Body of pancreas (tissue), 4 donors: ENCODE data around the gene WDR73. TPM values are rescaled to one million over a fixed set of nuclear protein-coding genes. Genes with fewer than 3 reads are reported as not detected.

ENCODE experiments used
- ATAC-seq: fragments of 150-250 bp; one replicate; pipeline ENCODE4 v1.9.1; 2016
- DNase-seq, 4 donors: peaks; one replicate each; pipeline ENCODE4 v3.0.0-alpha.2; 2019
- H3K27ac ChIP-seq, 4 donors: fragments of 200-600 bp; sonication (generic); 1 replicate in 3 of 4; 2 replicates in 1 of 4; pipeline versions ENCODE4 v1.5.1 to v1.6.1; 2016 to 2019; ENCODE audit warnings: mild to moderate bottlenecking in 1 of 4, mixed read lengths in 1 of 4, moderate library complexity in 1 of 4
- H3K27me3 ChIP-seq, 2 donors: fragments of 200-600 bp; sonication (generic); one replicate each; pipeline ENCODE4 v1.6.0; 2016; ENCODE audit warnings: mild to moderate bottlenecking in 1 of 2
- H3K36me3 ChIP-seq, 2 donors: fragments of 200-600 bp; sonication (generic); replicated peaks in 1 of 2; 2 replicates each; pipeline ENCODE4 v1.5.1; 2016; ENCODE audit warnings: low read depth in 2 of 2; ENCODE audit not compliant: insufficient read depth in 1 of 2
- H3K4me1 ChIP-seq: fragments of 200-600 bp; sonication (generic); one replicate; pipeline ENCODE4 v1.6.0; 2016
- H3K4me3 ChIP-seq, 2 donors: fragments of 200-600 bp; sonication (generic); 1 replicate in 1 of 2; 2 replicates in 1 of 2; pipeline ENCODE4 v1.5.1; 2016 to 2019
- H3K9me3 ChIP-seq, 3 donors: fragments of 200-600 bp; sonication (generic); 1 replicate in 2 of 3; 2 replicates in 1 of 3; pipeline ENCODE4 v1.5.1; 2016
- CTCF ChIP-seq, 7 experiments: fragments of 450-650 bp in 4 of 7; fragments of 200-600 bp in 3 of 7; sonication (generic) in 3 of 7; IDR thresholded peaks; one replicate each; pipeline ENCODE4 v1.5.1; 2016 to 2019; ENCODE audit warnings: antibody characterized with exemption in 7 of 7
- POLR2A ChIP-seq, 3 donors: fragments of 450-650 bp; IDR thresholded peaks; one replicate each; pipeline ENCODE4 v1.6.1; 2016; ENCODE audit warnings: antibody characterized with exemption in 3 of 3, mild to moderate bottlenecking in 2 of 3
- WGBS, 2 donors: methylation state at CpG; one replicate each; pipeline ENCODE4 v1.1.5; 2017; 5-methylcytosine and 5-hydroxymethylcytosine counted together
- intact Hi-C: fragments of 100-400 bp; cut with DNase I; formaldehyde crosslinking; loops from one replicate; pipeline ENCODE4 v1.15.1; 2023
- total RNA-seq, 2 donors: library from RNA; depleted of rRNA; stranded (reverse); fragments of >200 nt; gene quantifications; one replicate each; pipeline ENCODE4 v1.1.0, GENCODE V29; 2016

The WDR73 gene
- total RNA-seq, 2 donors from 2014 or later = 21.1 to 25.4 TPM

GRCh38 chr15:84608707-84609284 is 45.3 kb downstream of the WDR73 start:
- Histone ChIP-seq H3K4me1 (peaks cover 52% of the 10 kb centered on the region), H3K4me3 (no peak overlapping the region), H3K27ac (no peak overlapping the region), H3K9me3 (no peaks in the 10 kb centered on the region), H3K27me3 (no peaks in the 10 kb centered on the region), H3K36me3 (no peaks in the 10 kb centered on the region)
- DNase-seq (no peak), ATAC-seq (no peak)
- 67 to 71% methylated on average over 1 of the region's 1 CpG for WGBS, 2 donors
- TF ChIP-seq POLR2A (IDR thresholded peaks at IDR 0.05) (no peak), CTCF (IDR thresholded peaks at IDR 0.05) (no peak)
- intact Hi-C loops = no loop called here

DNA sequence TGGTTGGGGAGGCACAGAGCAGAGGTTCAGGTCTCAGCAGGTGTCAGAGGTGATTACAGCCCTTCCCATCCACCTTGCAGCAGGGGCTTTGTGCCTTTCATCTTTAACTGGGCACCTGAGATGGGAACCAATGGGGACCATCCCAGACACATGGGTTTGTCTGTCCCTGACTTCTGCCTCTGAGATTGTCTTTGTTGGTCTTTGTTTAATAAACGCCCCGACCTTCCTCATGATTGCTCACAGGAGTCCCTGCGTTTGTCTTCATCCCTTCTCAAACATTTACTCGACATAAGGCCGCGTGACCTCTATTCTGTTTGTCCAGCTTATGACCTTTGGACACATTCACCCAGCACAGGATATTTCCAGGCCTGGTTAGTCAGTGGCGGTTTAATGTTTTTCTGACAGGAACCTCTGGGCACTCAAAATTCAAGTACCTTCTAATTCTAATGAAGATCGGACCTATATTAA is 47.4 kb downstream of the WDR73 start:
- H3K27ac ChIP-seq = peak overlapping the region in 3 of 4 donors; percentile 42 to 48 (median 48)
- H3K4me1 ChIP-seq = peaks cover 68% of the 10 kb centered on the region
- 19 to 25% methylated on average over 8 of the region's 8 CpGs for WGBS, 2 donors
- ATAC-seq (peak; percentile 59), DNase-seq (peak in 3 of 4 donors; percentile 43 to 52 (median 46))
- no peaks in the 10 kb centered on the region for H3K36me3 ChIP-seq
- H3K4me3 ChIP-seq = no peak overlapping the region
- H3K27me3 ChIP-seq = no peaks in the 10 kb centered on the region
- TF ChIP-seq CTCF (IDR thresholded peaks at IDR 0.05) = no peak
- no peak for TF ChIP-seq POLR2A (IDR thresholded peaks at IDR 0.05)
- intact Hi-C loops = no loop called here
- no peaks in the 10 kb centered on the region for H3K9me3 ChIP-seq

DNA sequence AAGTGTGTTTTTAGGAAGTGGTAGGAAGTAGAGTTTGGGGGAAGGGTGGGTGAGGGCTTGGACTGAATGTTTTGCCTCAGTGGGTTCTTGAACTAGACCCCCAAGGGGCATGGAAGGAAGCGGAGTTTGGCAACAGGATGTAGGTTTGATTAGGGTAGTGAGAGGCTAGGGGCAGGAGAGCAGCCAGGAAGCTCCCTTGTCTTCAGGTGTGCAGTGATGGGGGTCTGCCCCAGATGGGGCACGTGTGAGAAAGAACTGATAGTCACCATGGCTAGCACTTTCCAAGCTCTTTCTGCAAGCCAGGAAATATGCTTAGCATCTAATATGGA is 48.6 kb downstream of the WDR73 start:
- Histone ChIP-seq H3K4me3 (no peak overlapping the region), H3K36me3 (no peaks in the 10 kb centered on the region), H3K4me1 (peaks cover 69% of the 10 kb centered on the region), H3K9me3 (no peaks in the 10 kb centered on the region), H3K27ac (no peak overlapping the region), H3K27me3 (no peaks in the 10 kb centered on the region)
- DNase-seq = no peak
- ATAC-seq = no peak
- 52 to 58% methylated on average over 2 of the region's 2 CpGs for WGBS, 2 donors
- TF ChIP-seq POLR2A (IDR thresholded peaks at IDR 0.05) = no peak
- no peak for TF ChIP-seq CTCF (IDR thresholded peaks at IDR 0.05)
- intact Hi-C loops = no loop called here

GRCh38 chr15:84604826-84605553 is 49.1 kb downstream of the WDR73 start:
- Histone ChIP-seq H3K4me3 (no peak overlapping the region), H3K27me3 (no peaks in the 10 kb centered on the region), H3K4me1 (peaks cover 69% of the 10 kb centered on the region), H3K9me3 (no peaks in the 10 kb centered on the region), H3K27ac (no peak overlapping the region), H3K36me3 (no peaks in the 10 kb centered on the region)
- TF ChIP-seq CTCF (IDR thresholded peaks at IDR 0.05) (no peak), POLR2A (IDR thresholded peaks at IDR 0.05) (no peak)
- DNase-seq = no peak
- intact Hi-C loops = no loop called here
- no peak for ATAC-seq
- 81 to 82% methylated on average over 19 of the region's 19 CpGs for WGBS, 2 donors
